ENCODE results near the gene CARD11. TPM values are rescaled to one million over a fixed set of nuclear protein-coding genes. Genes with fewer than 3 reads are reported as not detected.

The CARD11 gene
- total and polyA plus RNA-seq, 2 of the 13 experiments (the other 11 are each of a cell fraction or from before 2014, with no cell fraction given) = 0.04 TPM; not detected in 1

DNA sequence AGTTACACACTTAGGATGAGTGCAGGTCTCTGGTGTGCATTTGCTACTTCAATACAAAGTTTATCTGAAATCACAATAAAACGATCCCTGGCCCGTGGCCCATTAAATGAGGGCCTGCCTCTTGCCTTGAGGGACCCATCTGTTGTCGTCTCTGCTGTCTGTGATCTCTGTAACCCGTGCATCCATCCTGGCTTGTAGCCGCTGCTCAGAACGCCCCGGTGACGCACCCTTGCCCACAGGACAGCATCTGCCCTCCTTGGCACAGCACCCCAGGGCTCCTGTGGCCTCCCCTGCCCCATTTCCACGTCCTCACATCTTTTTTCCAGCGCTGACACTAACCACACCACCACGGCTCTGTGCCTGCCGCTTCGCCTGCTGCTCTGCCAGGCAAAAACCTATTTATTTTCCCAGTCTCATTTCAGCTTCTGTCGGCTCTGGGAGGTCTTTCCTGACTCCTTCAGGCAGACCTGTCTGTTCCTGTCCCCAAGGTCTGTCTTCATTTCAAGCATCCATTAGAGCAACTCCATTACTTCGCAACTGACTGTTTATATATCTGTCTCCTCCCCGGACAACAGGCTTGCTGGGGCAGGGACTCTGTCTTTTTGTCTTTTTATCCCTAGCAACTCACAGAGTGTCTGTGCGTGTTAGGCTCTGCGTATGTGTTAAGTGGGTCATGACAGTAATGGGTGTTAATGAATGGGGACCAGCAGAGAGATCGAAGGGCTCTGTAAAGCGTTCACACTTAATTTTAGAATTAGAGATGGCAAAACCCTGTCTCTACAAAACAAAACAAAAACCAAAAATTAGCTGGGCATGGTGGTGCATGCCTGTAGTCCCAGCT lies 16.4 kb downstream of the CARD11 start:
- Histone ChIP-seq H3K79me2 (ENCODE audit: insufficient read depth, low read length) (no peaks in the 10 kb centered on the region), H2AFZ (ENCODE audit: low read length) (no peak overlapping the region), H3K4me3 (replicated peaks in 1 of 3; ENCODE audit: insufficient read depth in 1 of 3, low read depth in 2 of 3, low read length in 3 of 3) (no peak overlapping the region), H3K9ac (ENCODE audit: insufficient read depth, low read depth, low read length) (no peak overlapping the region), H3K27ac (ENCODE audit: extremely low read length, insufficient read depth, low read length) (no peak overlapping the region), H3K4me1 (ENCODE audit: insufficient read depth, low read length) (no peaks in the 10 kb centered on the region), H3K9me3 (ENCODE audit: low read length) (no peaks in the 10 kb centered on the region), H3K27me3 (ENCODE audit: control insufficient read depth in 1 of 2, insufficient read depth in 2 of 2, low read length in 2 of 2) (peaks cover 0 to 10% of the 10 kb centered on the region in 2 experiments; a peak in 2 of 5 replicates), H3K36me3 (replicated peaks in 1 of 2; ENCODE audit: control insufficient read depth in 1 of 2, insufficient read depth in 2 of 2, low read length in 2 of 2) (no peaks in the 10 kb centered on the region), H4K20me1 (ENCODE audit: insufficient read depth, low read length) (no peaks in the 10 kb centered on the region), H3K4me2 (ENCODE audit: low read depth, low read length) (no peak overlapping the region)
- no peak for FAIRE-seq
- ATAC-seq = no peak
- DNase-seq (ENCODE audit: low spot score) = no peak
- no TSS peak for BruUV-seq (replicated peaks)
- ChIA-PET CTCF (ENCODE audit: low intra/inter-chr PET ratio, low total read pairs) (no interaction called here), POLR2A (no interaction called here)
- WGBS (ENCODE audit: low lambda C conversion rate) = 50% methylated on average over 20 of the region's 20 CpGs
- intact Hi-C loops (cut with micrococcal nuclease; ENCODE audit: unreplicated experiment) = no loop called here
- in situ Hi-C loops (cut with HindIII; ENCODE audit: extremely low pct_ligation_motif_present, low pct_unique_long_range_greater_than_20kb) = no loop called here
- no peak for TF ChIP-seq EZH2 (conservative IDR thresholded peaks at IDR 0.05; ENCODE audit: low read depth, low read length)
- no peak for TF ChIP-seq NR0B2 (CRISPR knock-in tag; IDR thresholded peaks at IDR 0.05)
- TF ChIP-seq IRX3 (CRISPR knock-in tag; IDR thresholded peaks at IDR 0.05; ENCODE audit: borderline replicate concordance, low read depth) = no peak
- no peak for TF ChIP-seq ZNF546 (CRISPR knock-in tag; conservative IDR thresholded peaks at IDR 0.05)
- TF ChIP-seq ZNF776 (CRISPR knock-in tag; IDR thresholded peaks at IDR 0.05) = no peak
- TF ChIP-seq DPF2 (CRISPR knock-in tag; IDR thresholded peaks at IDR 0.05; ENCODE audit: borderline replicate concordance, low read depth) = no peak
- TF ChIP-seq ZNF496 (CRISPR knock-in tag; IDR thresholded peaks at IDR 0.05; ENCODE audit: insufficient replicate concordance) = no peak
- TF ChIP-seq KDM2A (CRISPR knock-in tag; IDR thresholded peaks at IDR 0.05; ENCODE audit: borderline replicate concordance, low read depth) = no peak
- no peak for TF ChIP-seq ZBTB44 (CRISPR knock-in tag; IDR thresholded peaks at IDR 0.05)
- TF ChIP-seq ZEB1 (IDR thresholded peaks at IDR 0.05; ENCODE audit: insufficient replicate concordance, low read depth) = no peak
- TF ChIP-seq ZFYVE20 (CRISPR knock-in tag; IDR thresholded peaks at IDR 0.05; ENCODE audit: borderline replicate concordance, low read depth) = no peak
- TF ChIP-seq POGK (CRISPR knock-in tag; conservative IDR thresholded peaks at IDR 0.05) = no peak
- no peak for TF ChIP-seq ATF1 (CRISPR knock-in tag; IDR thresholded peaks at IDR 0.05)
- TF ChIP-seq TCF7L2 (IDR thresholded peaks at IDR 0.05; ENCODE audit: low read depth, low read length) = no peak
- no peak for TF ChIP-seq ZNF562 (CRISPR knock-in tag; IDR thresholded peaks at IDR 0.05; ENCODE audit: borderline replicate concordance)
- no peak for TF ChIP-seq ZBTB21 (CRISPR knock-in tag; IDR thresholded peaks at IDR 0.05)
- TF ChIP-seq FOXJ3 (CRISPR knock-in tag; IDR thresholded peaks at IDR 0.05; ENCODE audit: borderline replicate concordance) = no peak
